ENCODE data around the gene EIF6.

The EIF6 gene

GRCh38 chr20:35291654-35292503 lies 7.3 kb upstream of the EIF6 start, which contains the start of gene FAM83C:
Gene FAM83C (minus strand): TSS chr20:35292425. CDS start chr20:35292304, 121 bp downstream.
- no peak for TF ChIP-seq ZNF175 (tag by site-specific recombination; IDR thresholded peaks at IDR 0.05)
- TF ChIP-seq ZNF629 (tag by site-specific recombination; IDR thresholded peaks at IDR 0.05), result no peak
- TF ChIP-seq SETDB1 (IDR thresholded peaks at IDR 0.05; ENCODE audit: insufficient read length, low read length), result no peak
- TF ChIP-seq ZNF221 (tag by site-specific recombination; IDR thresholded peaks at IDR 0.05; ENCODE audit: borderline replicate concordance), result no peak
- no peak for TF ChIP-seq HOXA7 (CRISPR knock-in tag; IDR thresholded peaks at IDR 0.05; ENCODE audit: borderline replicate concordance)
- no peak for TF ChIP-seq ZNF514 (tag by site-specific recombination; IDR thresholded peaks at IDR 0.05)
- TF ChIP-seq ZNF433 (tag by site-specific recombination; IDR thresholded peaks at IDR 0.05; ENCODE audit: low read depth), result no peak
- TF ChIP-seq ZBTB1 (tag by site-specific recombination; IDR thresholded peaks at IDR 0.05), result no peak
- no peak for TF ChIP-seq ZIC2 (tag by site-specific recombination; IDR thresholded peaks at IDR 0.05)
- Histone ChIP-seq H3K9me3 (ENCODE audit: control insufficient read depth, insufficient read depth, low read depth, low read length) (no peaks in the 10 kb centered on the region), H3K36me3 (ENCODE audit: control insufficient read depth in 2 of 2, insufficient read depth in 1 of 2, low read length in 2 of 2) (no peaks in the 10 kb centered on the region), H3K4me1 (ENCODE audit: control insufficient read depth, insufficient read depth, low read length) (no peaks in the 10 kb centered on the region), H3K27ac (ENCODE audit: extremely low read depth, low read depth, low read length) (no peak within 1 kb of the TSS; the same call in 1 of the 2 replicates), H3K4me3 (ENCODE audit: low read depth, low read length) (no peak within 1 kb of the TSS)
- ChIA-PET POLR2A (no interaction called here), CTCF (interaction anchor here (1.7 kb wide), 1 partner anchor 11 kb away, joined by 6 read pairs; no protein-coding TSS in a partner anchor)

- H3K9me3 ChIP-seq (ENCODE audit: control insufficient read depth, insufficient read depth, low read depth, low read length), result no peaks in the 10 kb centered on the region
- H3K36me3 ChIP-seq (ENCODE audit: control insufficient read depth in 2 of 2, insufficient read depth in 1 of 2, low read length in 2 of 2), result no peaks in the 10 kb centered on the region
- H3K4me1 ChIP-seq (ENCODE audit: control insufficient read depth, insufficient read depth, low read length), result no peaks in the 10 kb centered on the region
- TF ChIP-seq ZNF785 (tag by site-specific recombination; IDR thresholded peaks at IDR 0.05), result no peak
- no peak for TF ChIP-seq ZNF600 (tag by site-specific recombination; IDR thresholded peaks at IDR 0.05)
- no peak for TF ChIP-seq ZNF335 (tag by site-specific recombination; conservative IDR thresholded peaks at IDR 0.05)
- no peak for TF ChIP-seq ZNF654 (tag by site-specific recombination; IDR thresholded peaks at IDR 0.05; ENCODE audit: low read depth)
- no peak for TF ChIP-seq ZSCAN4 (tag by site-specific recombination; IDR thresholded peaks at IDR 0.05)
- H3K4me3 ChIP-seq (ENCODE audit: low read depth, low read length), result no peak overlapping the region
- ChIA-PET CTCF (no interaction called here), POLR2A (no interaction called here)
- H3K27ac ChIP-seq (ENCODE audit: extremely low read depth, low read depth, low read length), result no peak overlapping the region
Measured at GRCh38 chr20:35290887-35291417, 6.4 kb upstream of the EIF6 start.

GRCh38 chr20:35290186-35290886 lies 5.8 kb upstream of the EIF6 start:
- ChIA-PET CTCF (interaction anchor here (0.6 to 2.3 kb wide), 4 partner anchors 12 to 864 kb away, joined by 3 to 7 read pairs (median 3); no protein-coding TSS in a partner anchor), POLR2A (interaction anchor here (0.9 kb wide), 1 partner anchor 160 kb away, joined by 4 read pairs; no protein-coding TSS in a partner anchor)
- TF ChIP-seq OVOL3 (tag by site-specific recombination; IDR thresholded peaks at IDR 0.05) (no peak), PRDM1 (tag by site-specific recombination; IDR thresholded peaks at IDR 0.05) (no peak), ZNF792 (tag by site-specific recombination; IDR thresholded peaks at IDR 0.05) (no peak), GLIS1 (tag by site-specific recombination; IDR thresholded peaks at IDR 0.05) (no peak), ZNF416 (tag by site-specific recombination; IDR thresholded peaks at IDR 0.05) (no peak), KLF8 (tag by site-specific recombination; IDR thresholded peaks at IDR 0.05) (no peak), PBX3 (CRISPR knock-in tag; IDR thresholded peaks at IDR 0.05) (no peak), INSM2 (tag by site-specific recombination; IDR thresholded peaks at IDR 0.05) (no peak), ELK4 (IDR thresholded peaks at IDR 0.05; ENCODE audit: borderline replicate concordance, low read depth, low read length) (no peak), ZNF707 (tag by site-specific recombination; IDR thresholded peaks at IDR 0.05) (no peak), ZNF37A (tag by site-specific recombination; IDR thresholded peaks at IDR 0.05) (no peak), SETDB1 (IDR thresholded peaks at IDR 0.05; ENCODE audit: insufficient read length, low read length) (no peak), ZNF354C (tag by site-specific recombination; IDR thresholded peaks at IDR 0.05; ENCODE audit: borderline replicate concordance, low read depth) (no peak)

More at GRCh38 chr20:35290186-35290886, 5.8 kb upstream of the EIF6 start:
- no peaks in the 10 kb centered on the region for H3K9me3 ChIP-seq (ENCODE audit: control insufficient read depth, insufficient read depth, low read depth, low read length)
- no peaks in the 10 kb centered on the region for H3K36me3 ChIP-seq (ENCODE audit: control insufficient read depth in 2 of 2, insufficient read depth in 1 of 2, low read length in 2 of 2)
- no peak overlapping the region for H3K27ac ChIP-seq (ENCODE audit: extremely low read depth, low read depth, low read length)
- H3K4me3 ChIP-seq (ENCODE audit: low read depth, low read length), result no peak overlapping the region
- H3K4me1 ChIP-seq (ENCODE audit: control insufficient read depth, insufficient read depth, low read length), result no peaks in the 10 kb centered on the region

All from HEK293 (cell line).